Bronchial epithelial cell (primary cell): ENCODE data around the gene AKR1B15. TPM values are rescaled to one million over a fixed set of nuclear protein-coding genes. Genes with fewer than 3 reads are reported as not detected.
"Not testable (repeated sequence)": the region's sequence is repeated elsewhere in the genome, so short reads cannot be mapped to it uniquely, and the experiment has no call there.

Experiments used
- DNase-seq: peaks from one replicate; pipeline ENCODE4 v3.0.0-alpha.2; 2010; ENCODE audit warnings: low read depth
- FAIRE-seq: peaks from 2 replicates; lab custom pipeline; 2011; peaks lifted over from hg19 to GRCh38; lab: Jason Lieb, UNC
- H3K27me3 ChIP-seq: 2 replicates; pipeline ENCODE4 v1.5.1; 2011; ENCODE audit warnings: low read length; ENCODE audit not compliant: control insufficient read depth, insufficient read depth
- H3K36me3 ChIP-seq: 2 replicates; pipeline ENCODE4 v1.5.1; 2011; ENCODE audit warnings: low read length; ENCODE audit not compliant: control insufficient read depth, insufficient read depth
- H3K4me3 ChIP-seq: 2 replicates; pipeline ENCODE4 v1.5.1; 2011; ENCODE audit warnings: mild to moderate bottlenecking, low read depth, low read length, control low read depth
- total RNA-seq: library from RNA; depleted of rRNA; stranded (reverse); fragments of >200 nt; gene quantifications from 2 replicates; pipeline ENCODE4 v1.2.1, GENCODE V29; 2014
- TF ChIP-seq, protein P1 (sequence below): IDR thresholded peaks from 2 replicates; pipeline ENCODE4 v1.5.1; 2011; ENCODE audit warnings: mild to moderate bottlenecking, moderate library complexity, low read length, control low read depth, inconsistent platforms; ENCODE audit not compliant: insufficient read depth, severe bottlenecking

AKR1B15 gene
- total RNA-seq, 1 donor from 2014 or later: under 0.01 TPM

DNA sequence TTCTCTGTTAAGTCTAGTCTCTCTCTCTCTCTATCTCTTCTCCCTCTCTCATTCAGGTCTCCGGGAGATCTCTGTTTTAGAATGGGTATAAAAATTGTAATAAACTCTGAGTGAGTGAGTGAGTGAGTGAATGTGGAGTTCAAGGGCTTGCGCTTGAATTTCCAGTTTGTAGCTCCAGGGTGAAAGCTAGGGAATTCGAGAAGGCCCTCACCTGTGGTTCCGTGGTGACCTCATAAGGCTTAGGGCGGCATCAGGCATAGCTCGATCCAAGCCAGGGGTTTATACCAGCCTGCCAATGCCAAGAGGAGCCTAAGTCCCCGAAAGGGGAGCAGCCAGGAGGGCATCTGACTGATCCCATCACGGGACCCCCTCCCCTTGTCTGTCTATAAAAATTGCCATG is 456 bp downstream of the AKR1B15 start:
- DNase-seq (no peak), FAIRE-seq (no peak)
- TF ChIP-seq, protein P1, sequence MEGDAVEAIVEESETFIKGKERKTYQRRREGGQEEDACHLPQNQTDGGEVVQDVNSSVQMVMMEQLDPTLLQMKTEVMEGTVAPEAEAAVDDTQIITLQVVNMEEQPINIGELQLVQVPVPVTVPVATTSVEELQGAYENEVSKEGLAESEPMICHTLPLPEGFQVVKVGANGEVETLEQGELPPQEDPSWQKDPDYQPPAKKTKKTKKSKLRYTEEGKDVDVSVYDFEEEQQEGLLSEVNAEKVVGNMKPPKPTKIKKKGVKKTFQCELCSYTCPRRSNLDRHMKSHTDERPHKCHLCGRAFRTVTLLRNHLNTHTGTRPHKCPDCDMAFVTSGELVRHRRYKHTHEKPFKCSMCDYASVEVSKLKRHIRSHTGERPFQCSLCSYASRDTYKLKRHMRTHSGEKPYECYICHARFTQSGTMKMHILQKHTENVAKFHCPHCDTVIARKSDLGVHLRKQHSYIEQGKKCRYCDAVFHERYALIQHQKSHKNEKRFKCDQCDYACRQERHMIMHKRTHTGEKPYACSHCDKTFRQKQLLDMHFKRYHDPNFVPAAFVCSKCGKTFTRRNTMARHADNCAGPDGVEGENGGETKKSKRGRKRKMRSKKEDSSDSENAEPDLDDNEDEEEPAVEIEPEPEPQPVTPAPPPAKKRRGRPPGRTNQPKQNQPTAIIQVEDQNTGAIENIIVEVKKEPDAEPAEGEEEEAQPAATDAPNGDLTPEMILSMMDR: no peak
- Histone ChIP-seq H3K27me3 (no peaks in the 10 kb centered on the region), H3K36me3 (no peaks in the 10 kb centered on the region), H3K4me3 (no peak overlapping the region)

DNA sequence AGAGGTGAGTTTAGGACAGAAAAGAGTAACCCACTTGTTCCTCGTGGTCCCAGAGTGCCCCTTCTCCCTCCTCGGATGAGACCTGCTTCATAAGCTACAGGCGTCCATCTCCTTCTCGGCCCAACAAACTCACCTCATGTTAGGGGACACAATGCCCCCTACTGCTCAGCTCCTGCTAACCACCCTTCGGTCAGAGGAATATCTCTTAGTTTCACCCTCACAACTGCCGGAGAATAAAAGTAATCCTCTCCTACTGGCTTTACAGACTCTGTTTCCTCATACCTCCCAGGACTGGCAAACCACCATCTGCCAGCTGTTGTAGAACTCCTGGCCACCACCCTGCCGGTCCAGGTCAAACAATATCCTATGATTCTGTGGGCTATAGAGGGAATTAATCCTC is 3.2 kb downstream of the AKR1B15 start:
- Histone ChIP-seq H3K36me3 (no peaks in the 10 kb centered on the region), H3K27me3 (no peaks in the 10 kb centered on the region), H3K4me3 (no peak overlapping the region)
- FAIRE-seq: peak; percentile 32
- no peak for DNase-seq
- TF ChIP-seq, protein P1: no peak

- FAIRE-seq (no peak), DNase-seq (peak; percentile 38)
- H3K4me3 ChIP-seq: no peak overlapping the region
- H3K27me3 ChIP-seq: no peaks in the 10 kb centered on the region
- H3K36me3 ChIP-seq: no peaks in the 10 kb centered on the region
- TF ChIP-seq, protein P1: peak; percentile 59
Observed at GRCh38 chr7:134553976-134554375, 5.1 kb downstream of the AKR1B15 start.

DNA sequence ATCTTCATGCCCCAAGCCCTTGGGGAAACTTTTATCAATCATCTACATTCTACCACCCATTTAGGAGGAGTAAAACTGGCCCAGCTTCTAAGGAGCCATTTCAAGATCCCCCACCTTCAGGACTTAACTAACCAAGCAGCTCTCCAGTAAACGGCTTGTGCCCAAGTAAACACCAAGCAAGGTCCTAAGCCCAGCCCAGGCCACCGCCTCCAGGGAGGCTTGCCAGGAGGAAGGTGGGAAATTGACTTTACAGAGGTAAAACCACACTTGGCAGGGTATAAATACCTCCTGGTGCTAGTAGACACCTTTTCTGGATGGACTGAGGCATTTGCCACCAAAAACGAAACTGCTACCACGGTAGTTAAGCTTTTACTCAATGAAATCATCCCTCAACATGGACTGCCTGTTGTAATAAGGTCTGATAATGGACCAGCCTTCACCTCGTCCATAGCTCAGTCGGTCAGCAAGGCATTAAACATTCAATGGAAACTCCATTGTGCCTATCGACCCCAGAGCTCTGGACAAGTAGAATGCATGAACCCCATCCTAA is 5.6 kb downstream of the AKR1B15 start:
- H3K27me3 ChIP-seq: no peaks in the 10 kb centered on the region
- FAIRE-seq (no peak), DNase-seq (no peak)
- TF ChIP-seq, protein P1: no peak
- no peak overlapping the region for H3K4me3 ChIP-seq
- no peaks in the 10 kb centered on the region for H3K36me3 ChIP-seq

DNA sequence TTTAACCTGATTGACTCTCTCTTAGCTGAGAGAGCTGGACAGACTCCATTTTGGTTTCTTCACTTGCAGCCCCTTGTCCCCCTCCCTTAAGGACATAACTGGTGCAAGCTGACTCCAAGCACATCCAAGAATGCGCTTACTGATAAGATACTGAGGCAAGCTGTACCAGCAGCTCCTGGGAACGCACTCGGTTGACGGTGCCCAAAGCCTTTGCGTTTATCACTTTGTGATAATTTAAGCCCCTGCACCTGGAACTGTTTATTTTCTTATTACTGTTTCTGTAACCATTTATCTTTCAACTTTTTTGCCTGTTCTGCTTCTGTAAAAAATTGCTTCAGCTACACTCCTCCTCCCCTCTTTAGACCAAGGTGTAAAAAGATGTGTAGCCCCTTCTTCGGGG is 8.5 kb downstream of the AKR1B15 start:
- TF ChIP-seq, protein P1: no peak
- Histone ChIP-seq H3K27me3 (no peaks in the 10 kb centered on the region), H3K36me3 (no peaks in the 10 kb centered on the region), H3K4me3 (no peak overlapping the region)
- DNase-seq (no peak), FAIRE-seq (no peak)

DNA sequence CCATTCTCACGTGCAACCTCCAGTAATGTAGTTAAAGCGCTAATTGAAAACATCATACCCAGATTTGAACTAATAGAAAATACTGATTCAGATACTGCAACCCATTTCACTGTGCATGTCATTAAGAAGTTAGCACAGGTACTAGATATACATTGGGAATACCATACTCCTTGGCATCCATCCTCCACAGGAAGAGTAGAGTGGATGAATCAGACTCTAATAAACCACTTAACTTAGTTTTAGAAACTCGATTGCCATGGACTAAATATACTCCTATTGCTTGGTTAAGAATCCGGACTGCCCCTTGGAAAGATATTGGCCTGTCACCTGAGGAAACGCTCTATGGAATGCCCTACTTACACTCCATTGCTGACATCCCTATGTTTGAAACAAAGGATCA is 9.5 kb downstream of the AKR1B15 start:
- Histone ChIP-seq H3K4me3 (no peak overlapping the region), H3K36me3 (no peaks in the 10 kb centered on the region), H3K27me3 (no peaks in the 10 kb centered on the region)
- TF ChIP-seq, protein P1: no peak
- no peak for DNase-seq
- FAIRE-seq: no peak

GRCh38 chr7:134561616-134562015 is 12.7 kb downstream of the AKR1B15 start:
- DNase-seq (peak; percentile 88), FAIRE-seq (peak; percentile 99)
- H3K27me3 ChIP-seq, H3K36me3 ChIP-seq, H3K4me3 ChIP-seq: not testable (repeated sequence)
